Colon (tissue), 2 donors: ENCODE measurements around the gene DNAH8.

Experiments used
- FAIRE-seq: peaks from 2 replicates; lab custom pipeline; 2012; peaks lifted over from hg19 to GRCh38; lab: Jason Lieb, UNC
- donor health status: control.
- donor health status: control.

Gene DNAH8

DNA sequence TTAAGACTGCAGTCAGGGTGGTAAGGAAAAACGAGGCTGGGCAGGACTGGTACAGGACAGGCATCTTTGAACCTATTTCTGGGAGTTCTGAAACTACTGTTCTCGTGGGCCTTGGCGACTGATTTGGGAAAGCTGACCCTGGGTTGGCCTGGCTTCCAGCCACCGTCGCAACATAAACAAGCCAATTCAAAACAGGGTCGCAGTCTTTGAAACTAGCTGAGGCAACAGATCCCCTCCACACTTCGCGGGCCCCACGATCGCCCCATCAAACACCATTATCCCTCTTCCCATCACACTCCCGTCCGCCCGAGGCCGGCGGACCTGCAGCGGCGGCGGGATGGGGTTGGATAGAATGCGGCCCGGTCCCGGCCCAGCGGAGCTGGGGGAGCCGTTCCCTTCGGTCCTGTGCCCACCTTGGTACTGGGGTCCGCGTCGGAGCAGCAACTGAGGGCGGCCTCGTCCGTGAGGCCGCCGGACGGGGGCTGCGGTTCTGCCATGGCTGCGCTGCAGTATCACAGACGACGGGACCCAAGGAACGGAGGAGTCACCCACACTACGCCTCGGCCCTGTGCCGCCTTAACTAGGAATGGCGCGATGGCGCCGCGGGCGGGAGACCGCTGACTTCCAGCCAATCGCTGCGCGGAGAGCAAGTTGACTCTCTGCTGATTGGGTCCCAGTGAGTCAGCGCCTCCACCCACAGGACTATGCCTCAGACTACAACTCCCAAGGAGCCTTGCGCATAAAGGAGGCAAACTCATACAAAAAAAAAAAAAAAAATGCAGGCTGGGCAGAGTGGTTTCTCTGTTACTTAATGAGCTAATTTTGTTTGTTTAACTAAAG is 12.3 kb upstream of the DNAH8 start, which contains the start of gene GLO1:
Gene GLO1 (minus strand): TSS at position 588 of the 840 bp plus-strand sequence. CDS start 91 bp downstream, at position 497.
- FAIRE-seq: peak; percentile 45

GRCh38 chr6:38703949-38704590 is 11.0 kb upstream of the DNAH8 start:
- no peak for FAIRE-seq

- FAIRE-seq: no peak
Observed at GRCh38 chr6:38705924-38706323, 9.2 kb upstream of the DNAH8 start.

- FAIRE-seq: no peak
Observed at GRCh38 chr6:38708496-38708895, 6.6 kb upstream of the DNAH8 start.

DNA sequence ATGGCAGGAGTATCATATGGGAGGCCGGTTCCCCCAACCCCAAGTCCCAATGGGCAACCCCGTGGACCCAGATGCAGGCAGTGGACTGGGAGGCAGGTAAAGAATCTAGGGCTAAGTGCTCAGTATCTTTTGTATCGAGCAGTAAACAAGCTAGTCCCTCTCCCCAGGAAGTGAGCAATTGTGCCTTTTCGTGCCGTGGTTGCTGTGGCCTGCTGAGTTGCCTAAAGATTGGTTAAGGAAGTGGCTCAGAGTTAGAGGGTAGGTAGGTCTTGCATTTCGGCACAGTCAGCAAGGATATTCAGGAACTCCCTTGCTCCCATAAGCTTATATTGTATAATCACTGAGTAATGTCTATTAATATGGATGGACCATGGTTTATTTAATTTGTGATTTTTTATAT is 1.3 kb upstream of the DNAH8 start:
- no peak for FAIRE-seq

- FAIRE-seq: no peak
Observed at GRCh38 chr6:38714239-38715015, 684 bp upstream of the DNAH8 start.

DNA sequence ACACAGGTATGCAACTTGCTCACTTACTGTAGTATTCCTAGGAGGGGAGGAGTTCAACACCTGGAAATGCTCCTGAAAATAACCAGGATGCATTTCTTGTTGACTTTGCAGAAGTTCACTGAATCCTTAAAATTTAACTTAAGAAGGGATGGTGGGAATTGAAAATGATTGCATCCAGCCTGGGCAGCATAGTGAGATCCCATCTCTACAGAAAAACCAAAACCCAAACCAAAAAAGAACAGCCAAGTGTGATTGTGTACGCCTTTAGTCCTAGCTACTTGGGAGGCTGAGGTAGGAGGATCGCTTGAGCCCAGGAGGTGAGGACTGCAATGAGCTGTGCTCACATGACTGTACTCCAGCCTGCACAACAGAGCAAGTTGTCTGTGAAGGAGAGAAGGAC is 1.7 kb downstream of the DNAH8 start:
- FAIRE-seq: no peak

- no peak for FAIRE-seq
Observed at GRCh38 chr6:38719358-38719757, 4.2 kb downstream of the DNAH8 start.

- FAIRE-seq: no peak
Observed at GRCh38 chr6:38720295-38720694, 5.2 kb downstream of the DNAH8 start.

GRCh38 chr6:38722038-38722437 is 6.9 kb downstream of the DNAH8 start:
- no peak for FAIRE-seq

DNA sequence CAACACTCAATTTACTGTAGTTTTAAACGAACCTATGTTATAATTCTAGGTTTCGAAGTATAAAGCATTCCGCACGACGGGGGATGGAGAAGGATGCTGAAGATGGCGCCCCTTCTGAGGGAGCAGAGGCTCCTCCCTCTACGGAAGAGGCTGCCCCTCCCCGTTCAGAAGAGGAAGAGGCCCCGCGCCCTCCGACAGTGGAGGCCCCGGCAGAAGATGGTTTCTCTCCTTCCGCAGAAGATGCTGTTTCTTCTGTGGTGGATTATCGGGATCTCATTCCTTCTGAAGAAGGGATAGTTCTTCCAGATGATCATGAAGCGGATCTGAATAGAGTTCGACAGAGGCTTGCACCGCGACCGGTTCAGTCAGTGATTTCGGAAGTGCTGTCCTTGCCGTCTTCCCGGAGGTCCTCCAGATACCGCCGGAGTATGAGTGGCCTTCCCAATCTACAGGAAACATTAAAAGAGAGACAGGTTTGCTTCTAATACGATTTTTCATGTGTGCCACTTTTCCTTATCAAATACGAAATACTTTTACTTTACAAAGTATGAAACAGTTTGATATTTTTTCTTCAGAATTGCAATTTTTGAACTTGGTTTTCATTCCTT is 7.7 kb downstream of the DNAH8 start:
- no peak for FAIRE-seq

- no peak for FAIRE-seq
Observed at GRCh38 chr6:38723783-38724182, 8.7 kb downstream of the DNAH8 start.

GRCh38 chr6:38724343-38724742 is 9.2 kb downstream of the DNAH8 start:
- no peak for FAIRE-seq

DNA sequence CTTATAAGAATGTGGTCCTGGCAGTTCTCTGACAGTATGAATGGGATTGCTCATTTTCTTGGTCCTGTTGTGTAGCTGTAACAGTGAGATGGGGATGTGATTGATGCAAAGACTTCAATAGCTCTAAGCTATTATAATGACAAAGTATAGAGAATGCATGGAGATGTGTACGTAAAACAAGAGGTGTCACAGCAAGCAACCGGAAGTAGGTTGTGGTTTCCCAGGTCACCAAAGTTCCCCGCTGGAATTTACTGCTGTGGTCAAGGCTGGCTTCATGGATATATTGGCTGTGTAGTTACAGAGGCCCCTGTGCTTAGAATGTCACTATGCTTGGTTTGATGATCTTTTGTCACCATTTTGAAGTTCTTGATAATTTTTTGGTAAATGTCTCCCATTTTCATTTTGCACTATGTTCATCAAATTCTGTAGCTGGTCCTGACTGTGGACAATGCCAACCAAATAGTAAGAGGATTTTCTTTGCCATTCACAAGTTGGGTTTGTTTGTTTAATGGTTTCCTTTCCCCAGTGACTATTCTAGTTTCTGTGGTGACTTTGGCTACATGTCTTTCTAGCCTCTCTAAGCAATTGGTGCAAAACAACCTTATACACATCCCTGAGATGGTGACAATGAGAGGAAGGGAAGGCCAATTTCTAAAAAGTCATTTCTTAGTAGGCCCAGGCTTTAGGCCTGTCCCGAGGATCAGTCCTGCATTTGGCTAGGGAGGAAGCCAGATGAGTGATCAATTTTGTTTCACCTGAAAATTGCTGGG is 10.5 kb downstream of the DNAH8 start:
- no peak for FAIRE-seq

- FAIRE-seq: no peak
Observed at GRCh38 chr6:38728203-38728602, 13.1 kb downstream of the DNAH8 start.

DNA sequence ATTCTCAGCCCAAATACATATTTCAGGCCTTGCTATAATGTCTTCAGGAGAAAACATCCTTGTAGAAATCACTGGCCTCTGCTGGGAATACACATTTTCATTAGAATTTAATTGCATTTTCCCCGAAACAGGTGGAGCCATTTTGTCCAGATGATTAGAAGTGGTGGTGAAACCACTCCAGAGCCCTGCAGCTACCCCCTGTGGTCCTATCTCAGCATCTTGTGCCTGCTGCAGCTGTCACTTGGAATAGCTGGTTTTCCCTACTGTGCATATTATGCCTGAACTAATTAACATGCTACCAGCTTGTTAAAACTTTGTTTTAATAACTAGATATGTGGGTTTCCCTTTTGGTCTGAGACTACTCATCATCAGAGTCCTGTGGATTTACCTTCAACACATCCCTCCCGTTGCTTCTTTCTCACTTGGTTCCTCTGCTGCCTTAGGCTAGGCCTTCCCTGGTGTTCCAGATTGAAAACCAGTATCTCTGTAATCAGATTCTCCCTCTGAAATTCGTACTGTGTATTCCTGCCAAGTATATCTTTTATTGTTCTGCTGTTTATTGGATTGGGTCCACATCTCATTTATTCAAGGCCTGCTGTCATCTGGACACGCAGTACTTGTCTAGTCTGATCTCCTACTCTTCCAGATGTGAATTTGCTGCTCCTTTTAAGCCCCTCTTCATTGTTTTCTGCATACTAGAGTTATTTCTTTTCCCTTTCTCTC is 15.2 kb downstream of the DNAH8 start:
- FAIRE-seq: no peak

GRCh38 chr6:38736951-38737350 is 21.8 kb downstream of the DNAH8 start:
- FAIRE-seq: no peak

DNA sequence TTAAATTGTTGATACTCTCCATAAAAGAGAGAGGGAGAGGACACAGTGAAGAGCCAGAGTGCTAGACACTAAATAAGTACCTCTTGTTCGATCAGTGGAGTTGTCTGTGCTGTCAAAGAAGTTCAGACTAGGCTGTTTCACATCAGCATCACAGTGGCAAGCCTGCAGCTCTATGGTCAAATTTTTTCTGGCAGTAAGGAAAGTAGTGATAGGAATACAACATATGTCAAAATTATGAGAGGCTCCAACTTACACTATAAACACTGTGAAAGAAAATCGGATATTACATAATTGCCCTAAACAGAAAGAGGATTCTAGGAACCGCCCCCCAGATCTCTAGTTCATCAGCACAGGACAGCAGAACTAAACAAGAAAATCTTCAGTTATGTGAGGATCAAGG is 23.1 kb downstream of the DNAH8 start:
- FAIRE-seq: no peak

DNA sequence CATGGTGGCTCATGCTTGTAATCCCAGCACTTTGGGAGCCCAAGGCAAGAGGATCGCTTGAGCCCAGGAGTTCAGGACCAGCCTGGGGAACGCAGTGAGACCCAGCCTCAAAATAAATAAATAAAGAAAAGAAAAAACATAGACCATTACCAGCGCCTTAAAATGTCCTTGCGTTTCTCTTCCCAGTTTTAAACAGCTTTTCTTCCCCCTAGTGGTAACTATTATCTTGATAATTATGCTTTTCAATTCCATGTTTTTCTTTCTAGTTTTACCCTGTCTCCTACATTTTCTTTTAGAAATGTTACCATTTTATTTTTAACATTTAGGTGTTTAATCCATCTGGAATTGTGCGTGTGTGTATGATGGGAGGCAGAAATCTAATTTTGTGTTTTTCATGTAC is 24.4 kb downstream of the DNAH8 start:
- FAIRE-seq: no peak

DNA sequence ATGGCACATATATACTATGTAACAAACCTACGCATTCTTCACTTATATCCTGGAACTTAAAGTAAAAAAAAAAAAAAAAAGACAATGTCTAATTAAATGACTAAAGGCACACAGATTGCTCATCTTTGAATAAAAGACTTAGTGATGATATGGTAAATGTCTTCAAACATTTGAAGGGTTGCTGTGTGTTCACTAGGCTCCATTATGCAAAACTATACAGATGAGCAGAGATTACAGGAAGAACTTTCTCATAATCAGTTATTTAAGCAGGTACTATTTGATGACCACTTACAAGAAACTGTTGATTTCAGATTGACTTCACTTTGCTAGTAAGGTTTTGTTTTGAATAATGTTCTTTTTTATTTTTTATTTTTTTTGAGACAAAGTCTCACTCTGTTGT is 34.4 kb downstream of the DNAH8 start:
- no peak for FAIRE-seq
